Measurements from ENCODE around the gene PLPP3.

The PLPP3 gene

DNA sequence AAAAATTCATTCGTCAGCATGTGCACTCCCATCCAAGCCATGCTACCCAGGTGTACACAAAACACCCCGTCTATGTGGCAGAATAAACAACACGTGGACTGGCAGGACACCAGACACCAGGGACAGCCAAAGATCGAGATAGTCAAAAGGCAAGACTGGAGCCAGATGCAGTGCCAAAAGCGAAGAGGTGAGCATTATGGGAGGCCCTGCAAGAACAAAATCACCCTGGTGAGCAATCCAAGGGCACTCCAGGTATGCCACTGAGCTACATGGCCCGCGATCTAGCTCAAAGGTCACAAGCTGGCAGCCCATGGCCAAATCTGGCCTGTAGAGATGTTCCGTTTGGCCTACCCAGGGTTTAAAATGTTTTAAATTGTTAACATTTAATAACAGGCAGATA, 33.7 kb downstream of the PLPP3 start:
- DNase-seq, result no peak

DNA sequence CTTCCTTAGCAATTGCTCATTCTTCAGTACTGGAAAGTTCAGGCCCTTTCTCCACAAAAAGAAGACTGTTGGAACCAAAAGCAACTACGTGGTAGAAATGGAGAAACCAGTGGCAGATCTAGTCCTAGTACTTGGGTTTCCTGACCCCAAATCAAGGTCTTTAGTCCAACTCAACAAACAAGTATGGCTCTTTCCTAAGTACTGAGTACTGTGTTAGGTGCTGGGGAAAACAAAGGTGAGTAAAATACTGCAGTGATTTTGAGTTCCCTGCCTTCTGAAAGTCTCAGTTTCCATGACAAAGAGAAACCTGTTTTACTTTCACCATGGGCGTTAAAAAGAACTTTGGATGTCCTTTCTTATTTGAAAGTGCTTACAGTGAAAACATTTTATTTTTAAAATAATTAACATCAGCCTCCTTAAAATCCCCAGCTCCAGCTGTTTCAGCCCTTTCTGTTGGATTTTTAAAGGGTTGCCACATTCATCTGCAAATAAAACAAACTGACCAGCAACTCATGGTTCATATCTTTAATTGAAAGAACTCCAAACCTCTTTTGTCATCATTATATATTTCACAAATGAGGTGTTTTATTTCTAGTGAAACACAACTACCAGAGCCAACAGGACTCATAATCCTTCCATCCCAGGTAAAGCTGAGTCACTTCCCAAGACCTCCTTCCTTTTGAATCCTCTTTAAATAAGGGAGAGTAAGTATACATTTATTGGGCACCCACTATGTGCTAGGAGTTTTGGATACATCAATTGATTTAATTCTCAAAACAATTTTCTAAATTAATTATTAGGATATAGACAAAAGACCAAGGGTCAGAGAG, 35.4 kb downstream of the PLPP3 start:
- no peak for DNase-seq

DNA sequence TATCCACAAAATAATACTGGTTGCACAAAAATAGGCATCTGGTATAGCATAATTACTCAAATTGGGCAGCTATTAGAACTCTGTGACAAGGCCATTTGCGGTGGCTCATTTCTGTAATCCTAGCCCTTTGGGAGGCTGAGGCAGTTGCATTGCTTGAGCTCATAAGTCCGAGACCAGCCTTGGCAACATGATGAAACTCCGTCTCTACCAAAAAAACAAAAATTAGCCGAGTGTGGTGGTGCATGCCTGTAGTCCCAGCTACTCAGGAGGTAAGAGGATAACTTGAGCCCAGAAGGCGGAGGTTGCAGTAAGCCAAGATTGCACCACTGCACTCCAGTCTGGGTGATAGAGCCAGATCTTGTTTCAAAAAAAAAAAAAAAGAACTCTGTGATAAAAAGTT, 36.7 kb downstream of the PLPP3 start:
- DNase-seq, result no peak

GRCh38 chr1:56541408-56541807, 38.0 kb downstream of the PLPP3 start:
- no peak for DNase-seq

DNA sequence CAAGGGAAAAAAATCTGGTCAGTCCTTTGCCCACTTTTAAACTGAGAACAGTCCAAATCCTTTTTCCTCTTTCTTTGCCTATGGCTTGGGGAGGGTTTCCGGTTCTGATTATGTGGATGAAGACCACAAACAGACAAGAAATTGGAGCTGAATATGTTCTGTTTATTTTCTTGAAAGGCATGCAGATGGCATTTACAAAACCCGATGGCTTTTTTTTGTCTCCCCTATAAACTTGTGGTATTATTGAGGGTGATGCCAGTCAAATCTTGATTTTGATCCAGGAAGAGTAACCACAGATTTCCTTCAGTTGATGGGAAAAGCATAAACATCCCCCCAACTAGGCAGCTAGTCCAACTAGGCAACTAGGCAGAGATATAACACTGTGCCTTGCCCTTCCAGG, 38.9 kb downstream of the PLPP3 start:
- no peak for DNase-seq

- DNase-seq, result no peak
These were observed 39.8 kb downstream of the PLPP3 start for GRCh38 chr1:56539520-56539931.

DNA sequence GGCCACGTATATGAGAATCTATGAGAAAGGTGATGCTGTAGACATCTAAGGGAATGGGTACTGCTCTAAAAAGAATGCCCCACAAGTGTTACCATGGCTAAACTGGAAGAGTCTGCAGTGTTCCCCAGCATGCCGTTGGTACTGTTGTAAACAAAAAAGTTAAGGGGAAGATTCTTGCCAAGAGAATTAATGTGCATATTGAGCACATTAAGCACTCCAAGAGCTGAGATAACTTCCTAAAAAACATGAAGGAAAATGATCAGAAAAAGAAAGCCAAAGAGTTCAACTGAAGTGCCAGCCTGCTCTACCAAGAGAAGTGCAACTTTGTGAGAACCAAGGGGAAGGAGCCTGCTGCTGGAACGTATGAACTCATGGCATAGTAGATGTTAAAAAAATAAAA, 40.8 kb downstream of the PLPP3 start:
- DNase-seq, result no peak

DNA sequence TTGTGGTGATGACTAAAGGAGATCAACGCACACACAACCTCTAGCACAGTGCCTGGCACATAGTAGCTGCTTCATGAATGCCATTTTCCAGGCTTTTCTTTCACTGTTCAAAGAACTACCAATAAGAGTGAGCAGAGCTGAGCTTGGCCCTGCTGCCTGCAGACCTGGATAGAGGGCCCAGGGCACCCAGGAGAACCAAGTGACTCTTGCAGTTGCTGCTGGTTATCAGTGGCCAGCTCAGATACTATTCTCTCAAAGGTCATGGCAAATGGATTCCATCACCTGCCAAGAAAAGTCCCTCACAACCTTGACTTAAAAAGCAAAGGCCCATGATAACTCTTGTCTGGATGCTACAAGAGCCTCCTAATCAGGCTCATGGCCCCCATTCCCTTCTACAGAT, 41.7 kb downstream of the PLPP3 start:
- DNase-seq, result no peak

DNA sequence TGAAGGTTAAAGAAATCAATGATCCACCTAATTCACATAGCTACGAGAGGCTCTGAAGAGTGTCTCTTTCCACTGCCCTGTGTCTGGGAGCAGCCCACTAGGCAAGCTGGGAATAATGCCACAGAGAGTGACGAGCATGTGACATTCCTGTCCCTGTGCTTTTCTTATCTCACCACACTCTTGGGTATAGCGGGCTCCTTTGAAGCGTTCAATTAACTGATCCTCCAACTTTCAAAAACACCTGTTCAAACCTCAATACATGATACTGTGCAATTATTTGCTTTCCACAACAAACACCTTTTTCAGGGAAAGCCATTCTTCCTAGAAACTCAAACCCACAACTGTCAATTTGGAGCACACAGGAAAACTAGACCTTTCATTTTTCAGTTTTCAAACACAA, 43.4 kb downstream of the PLPP3 start:
- DNase-seq, result no peak

- DNase-seq, result no peak
These were observed 44.0 kb downstream of the PLPP3 start for GRCh38 chr1:56535362-56535761.

DNA sequence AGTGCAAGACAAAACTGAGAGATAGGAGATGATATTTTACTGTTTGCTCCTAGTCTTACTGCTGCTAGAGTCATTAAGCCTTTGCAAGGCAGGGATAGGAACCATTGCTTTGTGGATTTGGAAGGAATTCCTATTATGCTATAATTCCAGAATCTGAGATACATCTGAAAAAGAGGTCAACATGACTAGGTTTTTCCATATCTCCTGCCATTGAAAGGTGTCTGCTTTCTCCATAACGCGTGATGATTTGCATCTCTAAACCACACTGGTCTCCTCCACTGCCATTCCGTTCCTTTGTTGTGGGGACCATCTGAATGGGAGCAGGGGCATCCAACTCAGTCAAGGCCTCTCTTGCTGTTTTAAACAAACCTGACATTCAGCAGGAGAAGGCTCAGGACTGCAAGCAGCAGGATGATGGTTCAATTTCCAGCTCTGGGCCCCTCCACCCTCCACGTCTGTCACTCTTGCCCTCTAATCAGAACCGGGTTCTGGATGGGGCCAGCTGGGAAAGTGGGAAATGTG, 45.2 kb downstream of the PLPP3 start:
- DNase-seq, result no peak

DNA sequence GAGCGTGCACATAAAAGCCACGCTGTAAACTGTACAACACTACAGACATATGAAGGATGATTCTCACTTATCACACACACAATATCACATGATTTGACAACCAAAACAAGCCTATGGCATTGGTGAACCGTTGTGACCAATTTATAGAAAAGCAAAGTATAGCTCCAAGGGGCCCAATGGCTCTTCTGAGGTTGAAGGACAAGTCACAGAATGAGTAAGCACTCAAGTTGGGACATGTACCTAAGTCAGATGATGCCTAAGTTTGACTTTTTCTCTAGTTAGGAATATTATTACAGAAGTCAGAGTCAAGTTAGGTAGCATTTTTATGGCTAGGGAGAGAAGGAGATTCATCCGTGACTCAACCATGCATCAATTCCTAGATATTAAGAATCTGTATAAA, 45.7 kb downstream of the PLPP3 start:
- DNase-seq, result no peak

GRCh38 chr1:56533197-56533596, 46.2 kb downstream of the PLPP3 start:
- DNase-seq, result no peak

- DNase-seq, result no peak
These were observed 47.0 kb downstream of the PLPP3 start for GRCh38 chr1:56532350-56532683.

DNA sequence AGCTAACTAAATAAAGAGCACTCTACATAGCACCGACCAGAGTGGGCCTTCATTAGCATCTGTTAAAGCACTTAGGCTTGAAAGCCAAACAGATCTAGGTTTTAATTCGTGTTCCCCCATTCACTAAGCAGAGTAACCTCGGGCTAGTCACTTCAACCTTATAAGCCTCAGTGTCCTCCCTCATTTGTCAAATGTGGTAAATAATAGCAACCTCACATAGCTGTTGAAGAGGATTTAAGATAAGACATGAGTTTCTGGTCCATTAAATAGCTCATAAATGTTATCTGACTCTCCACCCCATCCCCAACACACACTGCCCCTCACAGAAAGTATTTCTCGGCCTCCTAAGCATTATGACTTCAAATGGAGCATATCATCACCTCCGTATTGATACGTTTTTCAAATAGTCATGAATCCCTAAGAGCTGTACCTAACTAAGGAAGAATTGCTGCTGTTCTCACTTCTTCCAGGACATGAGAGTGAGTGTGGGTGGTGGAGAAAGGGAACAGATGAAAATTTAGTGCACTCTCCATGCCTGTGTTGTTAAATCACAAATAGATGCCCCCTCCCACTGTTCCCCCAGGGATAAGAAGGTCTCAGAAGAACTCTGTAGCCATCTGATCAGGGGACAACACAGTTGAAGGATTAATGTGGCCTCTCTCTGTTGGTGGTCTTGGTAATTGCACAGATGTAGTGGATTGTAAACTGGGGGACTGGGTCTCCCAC, 47.6 kb downstream of the PLPP3 start:
- DNase-seq, result no peak

- no peak for DNase-seq
These were observed 49.6 kb downstream of the PLPP3 start for GRCh38 chr1:56529801-56530200.

DNA sequence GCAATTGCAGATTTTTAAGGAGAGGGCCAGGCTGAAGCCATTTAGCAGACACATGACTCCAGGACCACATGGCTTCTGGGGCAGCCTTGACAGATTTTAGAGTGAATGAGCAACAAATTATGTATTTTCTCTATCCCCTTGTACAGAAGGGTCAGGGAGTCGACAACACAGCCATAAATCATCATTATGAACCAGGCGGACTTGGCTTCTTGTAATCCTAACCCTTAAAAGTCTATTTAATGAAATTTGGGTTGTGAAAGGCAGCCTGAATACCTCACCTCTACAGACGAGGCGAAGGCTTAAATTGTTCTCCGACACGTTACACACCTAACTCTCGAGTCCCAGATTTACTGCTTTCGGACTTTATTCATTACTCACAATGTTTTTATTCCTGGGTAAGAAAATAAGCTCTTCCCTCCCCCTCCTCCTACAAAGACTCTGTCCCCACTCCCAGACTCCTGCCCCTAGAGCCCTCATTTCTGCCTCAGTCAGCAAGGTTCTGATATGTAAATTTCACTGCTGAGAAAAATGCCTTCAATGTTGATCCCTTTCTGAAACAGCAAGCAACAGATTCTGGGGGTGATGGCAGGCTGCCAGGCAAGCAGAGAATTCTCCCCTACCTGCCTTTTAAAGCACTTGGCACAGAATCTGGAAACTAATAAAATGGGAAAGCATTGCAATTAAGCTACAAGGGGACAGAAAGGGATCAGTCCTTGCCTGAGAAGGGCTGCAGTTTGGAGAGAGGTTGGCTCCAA, 51.6 kb downstream of the PLPP3 start:
- DNase-seq, result no peak

DNA sequence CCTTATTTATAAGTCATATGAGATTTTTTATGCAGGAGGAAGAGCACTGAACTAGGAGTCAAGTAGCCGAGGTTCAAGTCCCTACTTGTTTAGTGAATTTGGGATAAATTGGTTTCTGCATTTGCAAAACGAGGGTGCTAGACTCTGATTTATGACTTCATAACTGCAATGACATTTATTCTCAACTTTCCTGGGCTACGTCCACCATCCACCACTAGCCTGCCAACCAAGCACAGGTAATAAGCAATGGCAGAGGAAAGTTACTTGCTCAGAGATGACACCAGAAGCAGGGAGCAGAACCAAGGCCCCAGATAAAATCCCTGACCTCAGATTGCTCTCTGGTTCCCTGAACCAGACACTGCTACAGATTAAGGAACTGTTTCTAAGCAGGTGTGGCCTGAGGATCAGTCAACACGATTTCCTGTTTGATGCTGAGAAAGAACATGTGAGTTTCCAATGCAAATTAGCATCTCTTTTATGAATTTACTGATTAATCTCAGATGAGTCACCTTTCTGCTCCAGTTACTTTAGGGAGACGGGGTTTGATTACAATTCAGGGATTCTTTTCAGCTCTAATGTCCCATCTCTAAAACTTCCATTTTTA, 52.7 kb downstream of the PLPP3 start:
- peak in 1 of 2 donors; percentile 44 for DNase-seq

GRCh38 chr1:56525489-56526041, 53.8 kb downstream of the PLPP3 start:
- DNase-seq, result peak; percentile 85 to 92

DNA sequence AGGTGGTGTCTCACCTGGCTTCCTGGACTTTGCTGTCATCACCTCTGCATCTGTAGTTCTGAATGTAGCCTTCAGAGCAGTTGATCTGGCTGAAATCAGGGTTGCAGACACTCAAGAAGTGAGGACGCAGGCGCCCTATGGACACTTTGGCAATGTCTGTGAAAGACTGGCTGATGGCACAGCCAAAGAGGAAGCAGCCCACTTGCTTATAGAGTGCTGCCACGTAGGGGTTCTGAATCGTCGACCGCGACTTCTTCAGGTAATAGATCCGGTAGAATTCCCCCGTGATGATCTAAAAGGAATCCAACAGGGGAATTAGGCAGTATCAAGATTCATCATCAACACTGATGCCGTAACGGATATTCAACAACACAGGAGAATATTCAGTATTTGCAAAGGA, 55.1 kb downstream of the PLPP3 start:
- DNase-seq, result no peak

DNA sequence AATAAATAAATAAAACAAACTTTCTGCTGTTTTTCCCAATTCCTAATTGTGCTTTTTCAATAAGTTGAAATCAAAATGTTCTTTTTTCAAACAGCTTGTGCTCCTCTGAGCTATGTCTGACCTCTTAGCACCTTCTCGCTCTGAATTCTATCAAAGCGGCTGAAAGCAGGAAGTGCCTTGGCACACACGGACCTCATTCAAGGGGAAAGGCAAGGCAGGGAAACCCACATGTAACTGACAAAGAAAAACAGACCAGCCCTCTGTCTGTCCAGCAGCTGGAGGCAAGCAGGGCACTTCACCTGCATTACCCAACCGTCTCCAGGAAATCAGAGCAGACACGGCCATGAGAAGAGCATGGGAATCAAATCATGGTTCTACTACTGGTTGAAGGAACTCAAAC, 56.7 kb downstream of the PLPP3 start:
- DNase-seq, result peak in 1 of 2 donors; percentile 33

DNA sequence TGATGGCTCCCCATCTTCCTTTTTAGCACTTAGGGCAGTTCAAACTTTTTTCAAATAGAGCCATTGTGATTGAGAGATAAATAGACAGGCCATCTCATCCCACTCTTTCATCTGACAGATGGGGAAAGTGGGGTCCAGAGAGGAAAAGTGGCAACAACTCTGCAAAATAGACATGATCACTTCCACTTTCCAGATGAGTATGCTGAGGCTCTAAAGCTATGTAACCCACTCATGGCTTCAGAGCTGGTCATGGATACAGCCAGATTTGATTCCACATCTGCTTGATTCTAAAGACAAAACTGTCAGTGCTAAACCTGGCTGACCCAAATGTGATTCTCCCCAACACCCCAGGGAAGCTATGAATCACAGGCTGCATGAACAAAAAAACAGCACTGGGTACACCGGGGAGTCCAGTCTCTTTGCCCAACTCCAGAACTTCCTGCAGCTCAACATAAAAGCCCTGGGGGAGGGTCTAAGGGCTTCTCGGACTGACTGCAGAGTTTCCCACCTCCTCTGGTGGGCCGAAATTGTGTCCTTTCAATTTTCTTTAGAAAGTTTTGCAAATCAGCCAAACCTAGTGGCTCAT, 59.3 kb downstream of the PLPP3 start:
- no peak for DNase-seq
